Stomach (tissue), 9 donors: ENCODE data around the gene OPCML. TPM values are rescaled to one million over a fixed set of nuclear protein-coding genes. Genes with fewer than 3 reads are reported as not detected.

Source experiments
- DNase-seq, 2 donors: peaks; one replicate each; pipeline versions ENCODE4 v3.0.0 to v3.0.0-alpha.2; 2013 to 2019
- H3K27ac ChIP-seq, 5 donors: fragments of 200-600 bp in 4 of 5; sonication (generic) in 4 of 5; one replicate each; pipeline ENCODE4 v1.5.1; 2013 to 2019; ENCODE audit warnings: mild to moderate bottlenecking in 1 of 5, moderate library complexity in 1 of 5
- H3K27me3 ChIP-seq, 3 donors: fragments of 200-600 bp; sonication (generic); one replicate each; pipeline ENCODE4 v1.5.1; 2017 to 2019; ENCODE audit warnings: mixed run types in 1 of 3
- H3K36me3 ChIP-seq, 4 donors: fragments of 200-600 bp; sonication (generic); 1 replicate in 3 of 4; 2 replicates in 1 of 4; pipeline ENCODE4 v1.5.1; 2016 to 2019
- H3K4me1 ChIP-seq, 4 donors: fragments of 200-600 bp; sonication (generic); one replicate each; pipeline ENCODE4 v1.5.1; 2016 to 2019
- H3K4me3 ChIP-seq, 4 donors: fragments of 200-600 bp; sonication (generic) in 3 of 4; one replicate each; pipeline ENCODE4 v1.5.1; 2016 to 2019; ENCODE audit warnings: mild to moderate bottlenecking in 1 of 4
- H3K9me3 ChIP-seq, 4 donors: fragments of 200-600 bp; sonication (generic); one replicate each; pipeline ENCODE4 v1.5.1; 2016 to 2019
- CTCF ChIP-seq, 7 experiments: fragments of 450-650 bp in 4 of 7; fragments of 200-600 bp in 3 of 7; sonication (generic) in 3 of 7; IDR thresholded peaks; one replicate each; pipeline ENCODE4 v1.5.1; 2016 to 2019; ENCODE audit warnings: antibody characterized with exemption in 7 of 7, control low read depth in 2 of 7, mild to moderate bottlenecking in 1 of 7
- EP300 ChIP-seq: sonication (generic); formaldehyde crosslinking; IDR thresholded peaks from one replicate; pipeline ENCODE4 v1.6.1; 2017; ENCODE audit warnings: antibody characterized with exemption
- POLR2A ChIP-seq, 4 donors: fragments of 450-650 bp; IDR thresholded peaks; one replicate each; pipeline ENCODE4 v1.6.1; 2016; ENCODE audit warnings: antibody characterized with exemption in 4 of 4, control low read depth in 2 of 4, mild to moderate bottlenecking in 1 of 4, moderate library complexity in 1 of 4
- POLR2AphosphoS5 ChIP-seq, 3 donors: sonication (generic); formaldehyde crosslinking; IDR thresholded peaks; one replicate each; pipeline ENCODE4 v1.6.1; 2016; ENCODE audit warnings: antibody characterized with exemption in 3 of 3
- WGBS, 5 donors: extraction: QIAGEN DNeasy Blood & Tissue Kit in 3 of 5; methylation state at CpG; one replicate each; pipeline versions ENCODE4 v1.1.5 to v1.1.7; 2013 to 2018; 5-methylcytosine and 5-hydroxymethylcytosine counted together
- intact Hi-C: fragments of 100-400 bp; cut with DNase I; formaldehyde crosslinking; loops from one replicate; pipeline ENCODE4 v1.15.1; 2023; ENCODE audit warnings: low total_unique reads
- polyA plus RNA-seq, 3 donors: library from polyadenylated mRNA; stranded (reverse); fragments of 200-250 nt; gene quantifications; one replicate each; pipeline ENCODE4 v1.2.3, GENCODE V29; 2013
- total RNA-seq, 5 donors: library from RNA; depleted of rRNA; stranded (reverse); fragments of >200 nt; gene quantifications; one replicate each; pipeline versions ENCODE4 v1.1.0 to v1.2.3, GENCODE V29; 2014 to 2016
- donor health status: healthy with polysubstance abuse.
- donor health status: Bipolar disorder and iron deficiency.
- donor health status: healthy.

The OPCML gene
- total and polyA plus RNA-seq, 8 donors: 0.03 to 0.92 (median 0.55) TPM; not detected in 3

DNA sequence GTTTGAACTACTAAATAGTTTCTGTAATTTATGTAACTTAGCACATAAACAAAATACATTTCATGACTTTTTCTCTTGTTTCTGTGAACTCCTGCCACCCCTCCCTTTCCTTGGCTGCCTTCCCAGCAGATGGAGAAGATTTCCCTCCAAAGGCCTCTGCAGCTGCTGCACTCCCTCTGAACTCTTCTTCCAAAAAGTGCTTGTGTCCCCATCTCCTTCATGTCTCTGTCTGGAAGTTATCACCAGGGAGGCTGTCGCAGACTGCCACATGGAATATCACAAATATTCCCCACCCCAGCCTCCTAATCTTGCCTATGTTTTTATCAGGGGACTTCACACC, 1068.3 kb downstream of the OPCML start:
- Histone ChIP-seq H3K27me3 (no peaks in the 10 kb centered on the region), H3K4me1 (no peaks in the 10 kb centered on the region), H3K9me3 (no peaks in the 10 kb centered on the region), H3K27ac (no peak overlapping the region), H3K4me3 (no peak overlapping the region), H3K36me3 (no peaks in the 10 kb centered on the region)
- DNase-seq: peak in 1 of 2 donors; percentile 88
- TF ChIP-seq EP300: no peak
- TF ChIP-seq CTCF (IDR thresholded peaks at IDR 0.05): no peak
- no peak for TF ChIP-seq POLR2AphosphoS5 (IDR thresholded peaks at IDR 0.05)
- TF ChIP-seq POLR2A (IDR thresholded peaks at IDR 0.05): no peak
- intact Hi-C loops: no loop called here
- WGBS, 5 donors: 56 to 86% (median 76%) methylated on average over 1 of the region's 1 CpG

DNA sequence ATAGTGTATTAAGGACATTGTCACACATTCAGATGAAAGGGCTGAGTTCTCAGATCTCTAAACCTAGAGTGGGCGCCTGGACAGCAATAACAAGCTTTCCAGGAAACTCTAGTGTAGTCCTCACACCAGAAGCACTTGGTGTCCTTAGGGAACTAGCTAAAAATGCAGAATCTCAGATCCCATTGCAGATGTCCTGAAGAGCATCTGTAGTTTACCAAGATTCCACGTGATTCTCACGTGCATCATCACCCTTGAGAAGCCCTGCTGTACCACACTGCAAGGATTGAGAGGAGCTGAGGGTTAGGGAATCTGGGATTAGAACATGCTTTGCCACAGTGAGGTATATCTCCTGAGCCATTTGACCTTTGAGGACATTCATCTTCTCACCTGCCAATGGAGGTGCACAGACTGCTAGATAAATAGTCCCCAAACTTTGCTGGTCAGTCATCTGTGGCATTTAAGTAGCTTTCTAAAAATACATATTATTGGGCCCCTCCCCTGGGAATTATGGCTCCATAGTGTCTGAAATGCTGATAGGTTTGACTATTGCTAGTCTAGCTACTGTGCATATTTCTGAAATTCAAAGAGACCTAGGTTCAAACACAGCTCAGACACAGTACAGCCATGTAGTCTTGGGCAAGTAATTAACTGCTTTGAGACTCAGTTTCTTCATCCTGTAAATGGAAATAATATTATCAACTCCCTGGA, 1068.9 kb downstream of the OPCML start:
- TF ChIP-seq EP300 (no peak), POLR2A (IDR thresholded peaks at IDR 0.05) (no peak), CTCF (IDR thresholded peaks at IDR 0.05) (no peak), POLR2AphosphoS5 (IDR thresholded peaks at IDR 0.05) (no peak)
- no peaks in the 10 kb centered on the region for H3K36me3 ChIP-seq
- H3K4me3 ChIP-seq: no peak overlapping the region
- no peaks in the 10 kb centered on the region for H3K27me3 ChIP-seq
- no peaks in the 10 kb centered on the region for H3K4me1 ChIP-seq
- H3K27ac ChIP-seq: no peak overlapping the region
- WGBS, 5 donors: 65 to 91% (median 81%) methylated on average over 3 of the region's 3 CpGs
- H3K9me3 ChIP-seq: no peaks in the 10 kb centered on the region
- no peak for DNase-seq
- intact Hi-C loops: no loop called here

GRCh38 chr11:132459736-132460135, 1072.6 kb downstream of the OPCML start:
- no peak for DNase-seq
- intact Hi-C loops: no loop called here
- Histone ChIP-seq H3K4me1 (no peaks in the 10 kb centered on the region), H3K36me3 (no peaks in the 10 kb centered on the region), H3K9me3 (no peaks in the 10 kb centered on the region), H3K4me3 (no peak overlapping the region), H3K27ac (no peak overlapping the region), H3K27me3 (no peaks in the 10 kb centered on the region)
- TF ChIP-seq EP300: no peak
- no peak for TF ChIP-seq POLR2AphosphoS5 (IDR thresholded peaks at IDR 0.05)
- TF ChIP-seq CTCF (IDR thresholded peaks at IDR 0.05): no peak
- TF ChIP-seq POLR2A (IDR thresholded peaks at IDR 0.05): no peak
- WGBS, 5 donors: 63 to 90% (median 77%) methylated on average over 1 of the region's 1 CpG

GRCh38 chr11:132457445-132457844, 1074.9 kb downstream of the OPCML start:
- Histone ChIP-seq H3K9me3 (no peaks in the 10 kb centered on the region), H3K4me1 (no peaks in the 10 kb centered on the region), H3K4me3 (no peak overlapping the region), H3K36me3 (no peaks in the 10 kb centered on the region), H3K27me3 (peaks cover 0 to 4% (median 0%) of the 10 kb centered on the region in 3 donors), H3K27ac (no peak overlapping the region)
- 60 to 83% (median 70%) methylated on average over 2 of the region's 2 CpGs for WGBS, 5 donors
- intact Hi-C loops: no loop called here
- DNase-seq: no peak
- TF ChIP-seq CTCF (IDR thresholded peaks at IDR 0.05) (no peak), EP300 (no peak), POLR2AphosphoS5 (IDR thresholded peaks at IDR 0.05) (no peak), POLR2A (IDR thresholded peaks at IDR 0.05) (no peak)
